HL-60/S4 treated with phorbol 12-myristate 13-acetate at 8.2 ng/mL for 4 days and 3 days (cell line): ENCODE results near the gene FCHSD2.
"Not testable (repeated sequence)": the region's sequence is repeated elsewhere in the genome, so short reads cannot be mapped to it uniquely, and the experiment has no call there.

Experiments
- in situ Hi-C: fragments of 300-500 bp; cut with MboI; formaldehyde crosslinking; loops from 2 replicates; pipeline ENCODE4 v1.15.0; 2022; ENCODE audit warnings: low sequenced_read_pairs

Gene FCHSD2

GRCh38 chr11:72897506-72897905, 244.6 kb downstream of the FCHSD2 start:
- in situ Hi-C loops = no loop called here

- in situ Hi-C loops = no loop called here
These were observed 245.7 kb downstream of the FCHSD2 start for GRCh38 chr11:72896431-72896830.

DNA sequence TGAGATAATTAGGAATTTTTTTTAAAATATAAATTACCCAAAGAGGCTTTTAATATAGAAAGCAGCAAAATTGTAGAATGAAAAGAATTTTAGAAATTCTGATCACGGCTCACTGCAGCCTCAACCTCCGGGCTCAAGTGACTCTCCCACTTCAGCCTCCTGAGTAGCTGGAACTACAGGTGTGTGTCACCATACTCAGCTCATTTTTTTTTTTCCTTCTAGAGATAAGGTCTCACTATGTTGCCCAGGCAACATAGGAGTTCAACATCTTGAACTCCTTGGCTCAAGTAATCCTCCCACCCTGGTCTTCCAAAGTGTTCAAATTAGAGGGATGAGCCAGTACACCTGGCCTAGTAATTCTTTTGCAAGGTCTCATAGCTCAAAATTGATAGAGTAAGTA, 251.2 kb downstream of the FCHSD2 start:
- in situ Hi-C loops = no loop called here

DNA sequence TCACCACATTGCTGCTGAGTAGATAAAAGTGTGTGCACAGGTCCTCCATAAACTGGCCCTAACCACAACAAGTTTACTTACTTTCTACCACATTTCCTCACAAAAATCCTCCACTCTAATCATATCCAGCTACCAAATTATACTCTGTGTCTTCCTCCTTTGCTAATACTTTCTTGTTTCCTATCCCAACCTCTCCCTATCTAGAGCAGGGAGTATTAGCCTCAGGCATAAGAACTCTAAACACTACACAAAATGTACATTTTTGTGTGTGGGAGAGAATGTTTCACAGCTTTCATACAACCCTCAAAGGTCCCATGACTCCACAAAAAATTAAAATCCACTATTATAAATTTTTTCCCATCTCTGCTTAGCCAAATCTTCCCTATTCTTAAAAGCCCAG, 255.5 kb downstream of the FCHSD2 start:
- in situ Hi-C loops = no loop called here

DNA sequence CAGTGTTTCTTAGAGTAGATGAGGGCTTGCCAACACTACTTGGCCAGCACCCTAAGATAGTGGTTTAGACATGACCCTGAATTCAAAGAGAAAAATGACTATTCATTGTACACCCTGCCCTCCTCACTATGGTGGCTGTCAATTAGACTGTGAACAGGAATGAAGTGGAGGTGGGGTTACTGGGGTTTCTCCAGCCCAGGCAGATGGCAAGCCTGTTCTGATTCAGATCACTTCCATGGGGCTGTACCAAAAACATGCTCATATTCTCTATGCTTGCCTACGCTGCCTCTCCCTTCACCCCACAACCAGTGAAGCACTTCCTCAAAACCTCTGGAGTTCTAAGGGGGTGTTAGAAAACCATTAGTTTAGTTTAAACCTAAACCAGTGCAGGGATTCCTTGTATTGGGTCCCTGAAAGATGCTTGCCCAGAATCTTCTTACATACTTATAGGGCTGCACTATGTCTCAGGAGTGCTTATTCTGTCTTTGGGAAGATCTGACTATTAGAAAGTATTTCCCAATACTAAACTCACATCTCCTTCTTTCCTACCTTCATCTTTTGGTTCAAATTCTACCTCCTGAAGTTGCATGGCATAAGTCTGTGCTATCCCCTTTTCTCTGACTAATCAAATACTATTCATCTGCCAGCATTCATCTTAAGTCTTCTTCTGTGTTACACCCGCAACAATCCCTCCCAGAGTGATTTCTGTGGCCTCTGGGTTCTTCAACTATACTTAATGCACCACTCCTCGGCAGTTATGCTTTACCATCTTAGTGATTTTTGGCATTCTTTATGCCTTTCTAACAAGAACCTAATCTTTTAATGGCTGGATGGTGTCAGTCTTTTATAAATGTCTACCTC, 256.1 kb downstream of the FCHSD2 start:
- in situ Hi-C loops = no loop called here

DNA sequence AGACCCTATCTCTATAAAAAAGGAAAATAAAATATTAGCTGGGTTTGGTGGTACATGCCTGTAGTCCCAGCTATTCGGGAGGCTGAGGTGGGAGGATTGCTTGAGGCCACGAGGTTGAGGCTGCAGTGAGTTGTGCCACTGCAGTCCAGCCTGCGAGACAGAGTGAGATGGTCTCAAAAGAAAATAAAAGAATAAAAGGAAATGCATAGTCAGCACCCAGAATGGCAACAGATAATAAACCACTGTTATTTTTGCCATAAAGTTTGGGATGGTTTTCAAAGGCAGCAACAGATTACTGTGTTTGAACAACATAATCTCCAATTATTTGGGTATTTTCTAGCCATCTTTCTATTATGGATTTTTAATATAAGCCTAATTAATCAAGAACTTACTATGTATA, 266.0 kb downstream of the FCHSD2 start:
- in situ Hi-C loops = no loop called here

DNA sequence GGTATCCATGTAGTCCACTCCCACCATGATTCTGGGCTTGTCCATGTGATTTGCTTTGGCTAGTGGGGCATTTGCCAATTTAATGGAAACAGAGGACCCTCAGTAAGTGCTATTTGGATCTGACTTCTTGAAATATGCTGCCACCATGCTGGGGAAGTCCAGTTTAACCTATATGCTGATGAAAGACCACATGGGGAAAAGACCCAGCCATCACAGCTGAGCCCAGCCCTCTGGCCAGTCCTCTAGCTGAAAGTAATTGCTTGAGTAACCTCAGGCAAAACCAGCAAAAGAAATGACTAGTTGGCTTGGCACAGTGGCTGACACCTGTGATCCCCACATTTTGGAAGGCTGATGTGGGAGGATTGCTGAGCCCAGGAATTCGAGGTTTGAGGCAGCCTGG, 266.4 kb downstream of the FCHSD2 start:
- in situ Hi-C loops = no loop called here

- in situ Hi-C loops = no loop called here
These were observed 270.1 kb downstream of the FCHSD2 start for GRCh38 chr11:72872012-72872411.

DNA sequence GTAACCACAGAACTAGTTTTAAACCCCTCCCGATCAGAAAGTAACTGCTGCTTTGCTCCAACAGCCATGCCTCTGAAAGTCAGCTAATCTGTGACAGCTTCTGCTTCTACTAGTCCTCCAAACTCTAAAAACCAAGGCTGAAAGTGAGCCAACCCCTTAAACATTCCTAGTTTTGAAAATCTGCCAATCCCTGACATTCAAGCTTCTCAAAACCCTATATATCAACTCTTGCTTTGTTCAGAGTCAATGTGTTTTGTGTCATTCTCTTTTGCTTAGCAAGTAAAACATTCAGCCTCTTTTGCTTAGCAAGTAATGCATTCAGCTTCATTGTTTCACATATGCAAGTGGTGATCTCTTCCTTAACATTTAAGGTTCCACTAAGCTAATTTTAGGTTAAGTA, 271.0 kb downstream of the FCHSD2 start:
- in situ Hi-C loops = no loop called here

GRCh38 chr11:72869831-72870230, 272.3 kb downstream of the FCHSD2 start:
- in situ Hi-C loops = no loop called here

- in situ Hi-C loops = no loop called here
These were observed 274.1 kb downstream of the FCHSD2 start for GRCh38 chr11:72867970-72868369.

DNA sequence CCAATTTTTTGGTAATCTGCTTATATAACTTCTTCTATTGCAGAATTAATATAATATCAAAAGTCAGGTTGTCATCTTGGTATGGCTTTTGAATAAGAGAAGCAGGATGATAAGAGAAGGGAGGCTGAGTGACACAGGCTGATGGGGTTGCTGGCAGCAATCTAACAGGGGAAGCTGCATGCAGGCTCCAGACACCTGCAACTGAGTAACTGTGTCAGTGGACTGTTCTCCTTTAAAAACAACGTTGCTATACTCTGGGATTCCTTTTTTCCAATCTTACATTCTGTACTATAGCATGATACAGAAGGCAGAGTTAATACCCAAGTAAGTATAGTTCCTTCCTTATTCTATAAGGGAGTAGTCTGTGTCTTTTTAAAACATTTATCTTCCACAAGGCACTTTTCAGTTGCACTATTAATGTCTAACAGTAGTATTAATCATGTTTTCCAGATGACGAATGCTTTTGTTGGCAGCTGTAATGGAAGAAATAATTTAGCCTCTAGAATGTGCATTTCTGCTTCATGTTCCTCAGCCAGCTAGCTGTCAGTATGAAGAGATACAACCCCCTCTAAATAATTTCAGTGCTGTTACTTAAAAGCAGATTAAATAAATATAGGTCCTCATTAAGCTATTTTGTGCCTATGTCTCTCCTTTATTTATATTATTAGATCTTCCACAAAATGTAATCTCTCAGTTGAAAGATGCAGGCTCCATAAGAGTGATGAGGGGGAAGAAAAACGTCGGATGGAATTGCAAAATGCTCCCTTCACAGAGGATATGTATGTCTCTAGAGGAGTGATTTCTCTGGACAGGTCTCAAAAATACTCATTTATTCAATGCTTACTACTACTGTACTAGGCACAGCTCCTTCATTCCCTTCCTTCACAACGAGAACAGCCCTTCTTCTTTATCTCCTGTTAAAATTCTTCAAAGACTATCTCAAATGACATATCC, 277.1 kb downstream of the FCHSD2 start:
- in situ Hi-C loops = no loop called here

- in situ Hi-C loops = no loop called here
These were observed 278.2 kb downstream of the FCHSD2 start for GRCh38 chr11:72863916-72864315.

GRCh38 chr11:72863091-72863490, 279.0 kb downstream of the FCHSD2 start:
- in situ Hi-C loops = no loop called here

DNA sequence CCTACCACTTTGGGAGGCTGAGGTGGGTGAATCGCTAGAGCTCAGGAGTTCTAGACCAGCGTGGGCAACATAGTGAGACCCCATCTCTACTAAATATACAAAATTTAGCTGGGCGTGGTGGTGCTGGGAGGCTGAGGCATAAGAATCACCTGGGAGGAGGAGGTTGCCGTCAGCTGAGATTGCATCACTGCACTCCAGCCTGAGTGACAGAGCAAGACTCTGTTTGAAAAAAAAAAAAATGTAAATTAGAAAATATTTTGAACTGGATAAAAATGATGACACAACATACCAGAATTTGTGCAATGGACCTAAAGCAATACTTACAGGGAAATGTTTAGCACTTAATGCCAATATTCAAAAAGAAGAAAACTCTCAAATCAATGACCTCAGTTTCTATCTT, 281.5 kb downstream of the FCHSD2 start:
- in situ Hi-C loops = no loop called here

DNA sequence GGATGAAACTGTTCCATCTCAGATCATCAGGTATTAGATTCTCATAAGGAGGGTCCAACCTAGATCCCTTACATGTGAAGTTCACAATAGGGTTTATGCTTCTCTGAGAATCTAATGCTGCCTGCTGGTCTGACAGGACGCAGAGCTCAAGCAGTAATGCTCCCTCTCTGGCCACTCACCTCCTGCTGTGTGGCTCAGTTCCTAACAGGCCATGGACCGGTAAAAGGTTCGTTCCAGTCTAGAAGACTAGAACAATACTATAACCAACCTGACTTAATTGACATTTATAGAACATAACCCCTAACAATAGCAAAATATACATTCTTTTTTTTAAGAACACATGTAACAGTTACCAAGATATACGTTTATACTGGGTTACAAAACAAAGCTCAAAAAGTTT, 282.1 kb downstream of the FCHSD2 start:
- in situ Hi-C loops = no loop called here

- in situ Hi-C loops = no loop called here
These were observed 283.0 kb downstream of the FCHSD2 start for GRCh38 chr11:72859126-72859525.

DNA sequence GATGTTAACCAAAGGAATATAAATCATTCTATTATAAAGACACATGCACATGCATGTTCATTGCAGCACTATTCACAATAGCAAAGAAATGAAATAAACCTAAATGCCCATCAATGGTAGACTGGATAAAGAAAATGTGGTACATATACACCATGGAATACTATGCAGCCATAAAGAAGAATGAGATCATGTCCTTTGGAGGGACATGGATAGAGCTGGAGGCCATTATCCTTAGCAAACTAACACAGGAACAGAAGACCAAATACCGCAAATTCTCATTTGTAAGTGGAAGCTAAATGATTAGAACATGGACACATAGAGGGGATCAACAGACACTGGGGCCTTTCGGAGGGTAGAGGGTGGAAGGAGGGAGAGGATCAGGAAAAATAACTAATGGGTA, 283.9 kb downstream of the FCHSD2 start:
- in situ Hi-C loops = not testable (repeated sequence)

DNA sequence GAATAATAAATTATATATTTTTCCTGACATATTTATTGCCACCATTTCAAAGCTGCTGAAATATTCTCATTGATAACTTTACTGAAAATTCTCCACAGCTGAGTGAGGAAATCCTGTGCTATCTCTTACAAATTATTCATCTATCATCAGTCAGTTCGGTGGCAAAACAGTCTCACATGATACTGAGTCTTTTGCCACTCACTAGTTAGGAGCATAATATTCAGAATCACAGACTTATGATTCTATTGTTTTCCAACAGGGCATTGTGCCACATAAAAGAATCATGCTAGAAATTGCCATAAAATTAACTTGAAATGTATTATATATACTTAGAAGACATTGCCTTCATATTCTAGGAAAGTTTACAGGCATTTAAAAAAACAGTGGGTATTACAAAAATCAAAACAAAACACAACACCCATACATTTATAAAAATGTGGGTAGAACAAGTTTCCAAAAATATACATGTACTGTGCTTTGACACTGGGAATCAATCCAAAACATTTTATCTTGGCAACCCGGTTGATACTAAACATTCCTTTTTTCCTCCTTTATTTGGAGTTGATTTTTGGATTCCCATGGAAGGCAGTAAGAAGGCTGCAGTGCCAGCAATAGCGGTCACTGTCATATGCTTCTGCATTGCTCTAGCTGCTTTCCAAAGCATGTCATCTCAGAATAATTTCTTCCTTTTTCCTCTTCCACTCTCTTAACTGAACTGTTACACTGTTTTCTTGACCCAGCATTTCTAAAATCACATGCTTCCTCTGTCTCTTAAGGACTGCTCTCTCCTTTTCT, 285.4 kb downstream of the FCHSD2 start:
- in situ Hi-C loops = no loop called here

DNA sequence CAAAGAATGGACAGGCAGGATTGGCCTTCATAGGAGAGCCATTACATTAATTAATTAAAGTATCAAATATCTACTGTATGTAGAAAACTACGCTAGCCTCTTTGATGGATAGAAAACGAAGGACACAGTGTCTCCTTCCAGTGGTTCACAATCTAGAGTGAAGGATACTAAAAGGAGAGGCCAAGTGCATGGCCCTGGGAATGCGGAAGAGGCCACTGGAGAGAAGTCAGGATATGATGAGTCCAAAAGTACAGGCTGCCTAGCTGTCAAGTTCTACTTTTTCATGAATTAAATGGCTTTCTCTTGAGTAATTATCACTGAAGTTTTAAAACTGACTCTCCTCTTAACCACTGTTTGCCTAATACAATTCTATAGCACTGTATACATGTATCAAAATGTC, 286.1 kb downstream of the FCHSD2 start:
- in situ Hi-C loops = no loop called here

GRCh38 chr11:72851726-72852125, 290.4 kb downstream of the FCHSD2 start:
- in situ Hi-C loops = no loop called here
